ENCODE measurements around the gene MOSPD2. TPM values are rescaled to one million over a fixed set of nuclear protein-coding genes. Genes with fewer than 3 reads are reported as not detected.

Gene MOSPD2
- total and polyA plus RNA-seq, 2 of the 8 experiments (the other 6 are each of a cell fraction or from before 2014, with no cell fraction given), result 4.5 to 12.1 TPM

GRCh38 chrX:14872851-14873675, at the start of gene MOSPD2, which contains the start of gene FANCB (continued):
- TF ChIP-seq SP1 (IDR thresholded peaks at IDR 0.05; ENCODE audit: low read depth, low read length) (0 out of 2 replicates have a peak, but pooled peaks have one; percentile 16), SIX5 (IDR thresholded peaks at IDR 0.05; ENCODE audit: low read depth, low read length) (no peak), RBBP5 (IDR thresholded peaks at IDR 0.05; ENCODE audit: borderline replicate concordance, low read depth, low read length) (no peak), ZNF274 (IDR thresholded peaks at IDR 0.05; ENCODE audit: borderline replicate concordance, extremely low read depth, low read length) (no peak), SRF (IDR thresholded peaks at IDR 0.05; ENCODE audit: low read depth, low read length) (no peak), KDM4A (IDR thresholded peaks at IDR 0.05; ENCODE audit: low read depth, low read length, severe bottlenecking) (peak; percentile 68), POU5F1 (IDR thresholded peaks at IDR 0.05; ENCODE audit: low read depth, low read length) (no peak), ASH2L (IDR thresholded peaks at IDR 0.05; ENCODE audit: low read length) (no peak), KDM1A (IDR thresholded peaks at IDR 0.05; ENCODE audit: borderline replicate concordance, low read length) (no peak), SAP30 (IDR thresholded peaks at IDR 0.05; ENCODE audit: insufficient read depth, insufficient replicate concordance, low read length) (no peak), YY1 (IDR thresholded peaks at IDR 0.05; ENCODE audit: low read depth, low read length) (no peak), EP300 (IDR thresholded peaks at IDR 0.05; ENCODE audit: borderline replicate concordance in 1 of 2, low read depth in 2 of 2, low read length in 2 of 2) (no peak), CREB1 (IDR thresholded peaks at IDR 0.05) (peak; percentile 86), CBX5 (IDR thresholded peaks at IDR 0.05; ENCODE audit: low read depth, low read length) (no peak), JUN (IDR thresholded peaks at IDR 0.05; ENCODE audit: low read depth, low read length) (no peak), PHF8 (conservative IDR thresholded peaks at IDR 0.05; ENCODE audit: low read depth, low read length) (peak; percentile 66), SUZ12 (IDR thresholded peaks at IDR 0.05; ENCODE audit: low read length) (no peak), CHD1 (IDR thresholded peaks at IDR 0.05; ENCODE audit: low read depth, low read length) (no peak), TAF1 (IDR thresholded peaks at IDR 0.05; ENCODE audit: low read depth, low read length) (peak; percentile 68), GTF2F1 (IDR thresholded peaks at IDR 0.05; ENCODE audit: borderline replicate concordance, low read depth, low read length) (no peak), RNF2 (IDR thresholded peaks at IDR 0.05; ENCODE audit: borderline replicate concordance, low read depth, low read length, missing control alignments, poor library complexity, severe bottlenecking) (no peak), KDM5A (IDR thresholded peaks at IDR 0.05; ENCODE audit: low read length) (peak; percentile 50; the same call in 1 of the 2 replicates), SP4 (IDR thresholded peaks at IDR 0.05; ENCODE audit: low read length) (no peak)
- TF ChIP-seq, protein P1, sequence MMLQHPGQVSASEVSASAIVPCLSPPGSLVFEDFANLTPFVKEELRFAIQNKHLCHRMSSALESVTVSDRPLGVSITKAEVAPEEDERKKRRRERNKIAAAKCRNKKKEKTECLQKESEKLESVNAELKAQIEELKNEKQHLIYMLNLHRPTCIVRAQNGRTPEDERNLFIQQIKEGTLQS (IDR thresholded peaks at IDR 0.05; ENCODE audit: insufficient read depth, low read depth, low read length), result 0 out of 2 replicates have a peak, but pooled peaks have one; percentile 33

All from H1 (cell line).